A549 (cell line): Measurements from ENCODE around the gene NOS1AP. TPM values are rescaled to one million over a fixed set of nuclear protein-coding genes. Genes with fewer than 3 reads are reported as not detected.

Experiments used
- ATAC-seq, 2 experiments: fragments of 200-7000 bp in 1 of 2; fragments of >200 bp in 1 of 2; cut with Nextera tagmentation in 1 of 2; cut with Tn5 transposase in 1 of 2; 3 replicates each; pipeline versions ENCODE4 v1.8.0 to v1.9.1; 2018 to 2020; ENCODE audit warnings: mild to moderate bottlenecking in 1 of 2, moderate library complexity in 1 of 2
- CTCF ChIA-PET: fragments of 300-600 bp; sonication (Branson Sonifier 250); formaldehyde crosslinking; extraction: SDS; loops from one replicate; lab custom pipeline; 2021; ENCODE audit warnings: antibody characterized with exemption, inconsistent platforms; lab: Yijun Ruan, JAX
- POLR2A ChIA-PET: fragments of 350-600 bp; formaldehyde crosslinking; extraction: SDS; loops from one replicate; lab custom pipeline; 2021; ENCODE audit warnings: antibody characterized with exemption, inconsistent platforms; lab: Yijun Ruan, JAX
- DNase-seq, 2 experiments: peaks; one replicate each; pipeline versions ENCODE4 v3.0.0 to v3.0.0-alpha.2; 2011 to 2016; ENCODE audit warnings: low read depth in 1 of 2, low spot score in 1 of 2
- FAIRE-seq: peaks from 2 replicates; lab custom pipeline; 2011; peaks lifted over from hg19 to GRCh38; lab: Jason Lieb, UNC
- H3K27ac ChIP-seq, 2 experiments: fragments of >200 bp; sonication (Bioruptor Twin); formaldehyde crosslinking; 3 replicates each; pipeline ENCODE4 v1.5.1; 2016 to 2017
- H3K4me1 ChIP-seq: fragments of >200 bp; sonication (Bioruptor Twin); formaldehyde crosslinking; 3 replicates; pipeline ENCODE4 v1.6.1; 2016
- H3K4me2 ChIP-seq: fragments of >200 bp; sonication (Bioruptor Twin); formaldehyde crosslinking; 3 replicates; pipeline ENCODE4 v1.6.1; 2016
- H3K4me3 ChIP-seq: fragments of >200 bp; sonication (Bioruptor Twin); formaldehyde crosslinking; 3 replicates; pipeline ENCODE4 v1.5.1; 2016
- H3K9me3 ChIP-seq: fragments of >200 bp; sonication (Bioruptor Twin); formaldehyde crosslinking; 3 replicates; pipeline ENCODE4 v1.6.1; 2016
- CEBPB ChIP-seq, 2 experiments: fragments of >200 bp in 1 of 2; sonication (Bioruptor Twin) in 1 of 2; formaldehyde crosslinking in 1 of 2; IDR thresholded peaks; 2 replicates each; pipeline ENCODE4 v1.6.1; 2012 to 2016
- FOSB ChIP-seq: fragments of 250-450 bp; sonication (Bioruptor Pico); IDR thresholded peaks from 2 replicates; pipeline ENCODE4 v1.5.0; 2020; ENCODE audit warnings: mild to moderate bottlenecking, moderate library complexity
- FOSL2 ChIP-seq, 2 experiments: fragments of 450-650 bp in 1 of 2; fragments of >200 bp in 1 of 2; sonication (Bioruptor Twin) in 1 of 2; formaldehyde crosslinking; IDR thresholded peaks; 2 replicates each; pipeline versions ENCODE4 v1.5.0 to v1.6.1; 2016 to 2020; ENCODE audit warnings: mild to moderate bottlenecking in 1 of 2, moderate library complexity in 1 of 2
- HOXB13 ChIP-seq: fragments of 250-450 bp; sonication (Bioruptor Pico); IDR thresholded peaks from 2 replicates; pipeline ENCODE4 v1.5.0; 2020; ENCODE audit warnings: low read depth, mild to moderate bottlenecking, moderate library complexity
- JUN ChIP-seq, 2 experiments: fragments of >200 bp; sonication (Bioruptor Twin); formaldehyde crosslinking; IDR thresholded peaks; 2 replicates in 1 of 2; 3 replicates in 1 of 2; pipeline ENCODE4 v1.6.1; 2016 to 2017
- MAZ ChIP-seq: fragments of 150-350 bp; IDR thresholded peaks from 2 replicates; pipeline ENCODE4 v1.6.1; 2014; ENCODE audit warnings: antibody characterized with exemption, low read depth, low read length, borderline replicate concordance
- NFE2L2 ChIP-seq: fragments of 150-350 bp; conservative IDR thresholded peaks from 2 replicates; pipeline ENCODE4 v1.6.1; 2014; ENCODE audit warnings: low read length
- NPAS2 ChIP-seq: fragments of 250-450 bp; sonication (Bioruptor Pico); IDR thresholded peaks from 2 replicates; pipeline ENCODE4 v1.8.0; 2022; ENCODE audit warnings: mild to moderate bottlenecking, moderate library complexity, borderline replicate concordance
- NR3C1 ChIP-seq: fragments of >200 bp; sonication (Bioruptor Twin); formaldehyde crosslinking; IDR thresholded peaks from 3 replicates; pipeline ENCODE4 v1.6.1; 2017
- RAD21 ChIP-seq, 2 experiments: fragments of >200 bp in 1 of 2; sonication (Bioruptor Twin) in 1 of 2; formaldehyde crosslinking in 1 of 2; IDR thresholded peaks in 1 of 2; conservative IDR thresholded peaks in 1 of 2; 2 replicates in 1 of 2; 3 replicates in 1 of 2; pipeline ENCODE4 v1.6.1; 2012 to 2018; ENCODE audit warnings: inconsistent platforms in 1 of 2
- RARB ChIP-seq: fragments of 250-450 bp; sonication (Bioruptor Pico); IDR thresholded peaks from 2 replicates; pipeline ENCODE4 v1.8.0; 2021; ENCODE audit warnings: mild to moderate bottlenecking, moderate library complexity
- RFX5 ChIP-seq: fragments of 450-650 bp; IDR thresholded peaks from 2 replicates; pipeline ENCODE4 v1.7.1; 2014; ENCODE audit warnings: antibody characterized with exemption, mild to moderate bottlenecking, moderate library complexity
- RNF2 ChIP-seq: fragments of 200-600 bp; sonication (generic); IDR thresholded peaks from 2 replicates; pipeline ENCODE4 v1.6.1; 2016; ENCODE audit warnings: low read depth, mild to moderate bottlenecking, antibody characterized with exemption, moderate library complexity, borderline replicate concordance
- USF2 ChIP-seq: fragments of 450-650 bp; IDR thresholded peaks from 2 replicates; pipeline ENCODE4 v1.6.1; 2014; ENCODE audit warnings: antibody characterized with exemption
- ZC3H11A ChIP-seq: fragments of 450-650 bp; IDR thresholded peaks from 2 replicates; pipeline ENCODE4 v1.6.1; 2014; ENCODE audit warnings: antibody characterized with exemption, mild to moderate bottlenecking
- ZNF302 ChIP-seq: fragments of 250-450 bp; sonication (Bioruptor Pico); IDR thresholded peaks from 2 replicates; pipeline ENCODE4 v1.9.0; 2021; ENCODE audit warnings: inconsistent platforms, mild to moderate bottlenecking, moderate library complexity
- WGBS: methylation state at CpG from one replicate; pipeline ENCODE4 v1.1.6; 2017; ENCODE audit errors: missing lambda C conversion rate; 5-methylcytosine and 5-hydroxymethylcytosine counted together
- polyA plus RNA-seq, 4 experiments: library from polyadenylated mRNA; depleted of rRNA in 3 of 4; stranded (reverse); fragments of >200 nt; fragmentation: RNase III in 1 of 4; extraction: RNeasy Plus Mini Kit Qiagen cat#74134 plus additional on column Dnase treatment in 1 of 4; gene quantifications; 2 replicates in 3 of 4; 3 replicates in 1 of 4; pipeline ENCODE4 v1.2.3, GENCODE V29; 2011 to 2017

The NOS1AP gene
- polyA plus RNA-seq, 2 of the 4 experiments (the other 2 are of a cell fraction), result 0.17 to 0.25 TPM

GRCh38 chr1:162258394-162258793, 188.9 kb downstream of the NOS1AP start:
- no peak for FAIRE-seq
- 67% methylated on average over 2 of the region's 2 CpGs for WGBS
- TF ChIP-seq JUN (IDR thresholded peaks at IDR 0.05) (no peak), RFX5 (no peak), NFE2L2 (no peak), HOXB13 (no peak), NR3C1 (no peak), FOSL2 (IDR thresholded peaks at IDR 0.05) (no peak), FOSL2 (CRISPR knock-in tag; IDR thresholded peaks at IDR 0.05) (no peak), USF2 (no peak), MAZ (no peak)
- H3K4me3 ChIP-seq, result no peak overlapping the region
- ChIA-PET POLR2A (no interaction called here), CTCF (no interaction called here)
- H3K4me2 ChIP-seq, result no peak overlapping the region
- H3K27ac ChIP-seq, result no peak overlapping the region
- H3K4me1 ChIP-seq, result no peaks in the 10 kb centered on the region
- no peaks in the 10 kb centered on the region for H3K9me3 ChIP-seq
- ATAC-seq, result no peak
- no peak for DNase-seq

GRCh38 chr1:162259894-162260455, 190.5 kb downstream of the NOS1AP start:
- H3K4me1 ChIP-seq, result no peaks in the 10 kb centered on the region
- no peak overlapping the region for H3K27ac ChIP-seq
- 5% methylated on average over 1 of the region's 1 CpG for WGBS
- CTCF ChIA-PET, result interaction anchor here (0.6 to 1.8 kb wide), 3 partner anchors 16 to 132 kb away, joined by 3 to 6 read pairs (median 3); no protein-coding TSS in a partner anchor
- TF ChIP-seq CEBPB (IDR thresholded peaks at IDR 0.05) (0 out of 4 replicates have a peak, but pooled peaks of 1 of the 2 experiments have one; percentile 7), RNF2 (no peak)
- H3K4me2 ChIP-seq, result no peak overlapping the region
- no peaks in the 10 kb centered on the region for H3K9me3 ChIP-seq
- POLR2A ChIA-PET, result no interaction called here
- no peak overlapping the region for H3K4me3 ChIP-seq
- FAIRE-seq (no peak), DNase-seq (no peak), ATAC-seq (no peak)

GRCh38 chr1:162264108-162264507, 194.6 kb downstream of the NOS1AP start:
- ATAC-seq, result no peak
- Histone ChIP-seq H3K9me3 (no peaks in the 10 kb centered on the region), H3K27ac (no peak overlapping the region), H3K4me3 (no peak overlapping the region), H3K4me2 (no peak overlapping the region), H3K4me1 (no peaks in the 10 kb centered on the region)
- ChIA-PET CTCF (no interaction called here), POLR2A (no interaction called here)
- DNase-seq, result no peak
- TF ChIP-seq ZC3H11A (no peak), RNF2 (no peak), RARB (CRISPR knock-in tag) (no peak), RAD21 (conservative IDR thresholded peaks at IDR 0.05 in 1 of 2, IDR thresholded peaks at IDR 0.05 in 1 of 2) (no peak), FOSB (CRISPR knock-in tag) (no peak), NPAS2 (CRISPR knock-in tag) (no peak), ZNF302 (CRISPR knock-in tag) (no peak), HOXB13 (no peak)
- 0% methylated on average over 1 of the region's 1 CpG for WGBS
- FAIRE-seq, result no peak

- FAIRE-seq (no peak), ATAC-seq (no peak), DNase-seq (no peak)
- 36% methylated on average over 4 of the region's 4 CpGs for WGBS
- ChIA-PET POLR2A (no interaction called here), CTCF (interaction anchor here (0.9 to 1.8 kb wide), 4 partner anchors 10 to 201 kb away, joined by 3 to 6 read pairs (median 6); no protein-coding TSS in a partner anchor)
- Histone ChIP-seq H3K4me1 (no peaks in the 10 kb centered on the region), H3K27ac (no peak overlapping the region), H3K9me3 (no peaks in the 10 kb centered on the region), H3K4me2 (no peak overlapping the region), H3K4me3 (no peak overlapping the region)
- no peak for TF ChIP-seq JUN (IDR thresholded peaks at IDR 0.05)
These were observed 196.5 kb downstream of the NOS1AP start for GRCh38 chr1:162265983-162266382.
